Suprapubic skin (tissue), 3 donors: ENCODE data around the gene MAP2K4.

Experiments
- POLR2A ChIP-seq, 2 donors: fragments of 450-650 bp; IDR thresholded peaks; one replicate each; pipeline ENCODE4 v1.6.1; 2017; ENCODE audit warnings: antibody characterized with exemption in 2 of 2, mild to moderate bottlenecking in 2 of 2, moderate library complexity in 2 of 2
- TF ChIP-seq, protein P1 (sequence below), 2 donors: fragments of 200-600 bp in 1 of 2; fragments of 450-650 bp in 1 of 2; sonication (generic) in 1 of 2; IDR thresholded peaks; one replicate each; pipeline ENCODE4 v1.5.1; 2016 to 2019; ENCODE audit warnings: antibody characterized with exemption in 2 of 2, mild to moderate bottlenecking in 1 of 2, moderate library complexity in 1 of 2

- TF ChIP-seq, protein P1, sequence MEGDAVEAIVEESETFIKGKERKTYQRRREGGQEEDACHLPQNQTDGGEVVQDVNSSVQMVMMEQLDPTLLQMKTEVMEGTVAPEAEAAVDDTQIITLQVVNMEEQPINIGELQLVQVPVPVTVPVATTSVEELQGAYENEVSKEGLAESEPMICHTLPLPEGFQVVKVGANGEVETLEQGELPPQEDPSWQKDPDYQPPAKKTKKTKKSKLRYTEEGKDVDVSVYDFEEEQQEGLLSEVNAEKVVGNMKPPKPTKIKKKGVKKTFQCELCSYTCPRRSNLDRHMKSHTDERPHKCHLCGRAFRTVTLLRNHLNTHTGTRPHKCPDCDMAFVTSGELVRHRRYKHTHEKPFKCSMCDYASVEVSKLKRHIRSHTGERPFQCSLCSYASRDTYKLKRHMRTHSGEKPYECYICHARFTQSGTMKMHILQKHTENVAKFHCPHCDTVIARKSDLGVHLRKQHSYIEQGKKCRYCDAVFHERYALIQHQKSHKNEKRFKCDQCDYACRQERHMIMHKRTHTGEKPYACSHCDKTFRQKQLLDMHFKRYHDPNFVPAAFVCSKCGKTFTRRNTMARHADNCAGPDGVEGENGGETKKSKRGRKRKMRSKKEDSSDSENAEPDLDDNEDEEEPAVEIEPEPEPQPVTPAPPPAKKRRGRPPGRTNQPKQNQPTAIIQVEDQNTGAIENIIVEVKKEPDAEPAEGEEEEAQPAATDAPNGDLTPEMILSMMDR (IDR thresholded peaks at IDR 0.05) = no peak
- TF ChIP-seq POLR2A (IDR thresholded peaks at IDR 0.05) = no peak
These were observed 29.2 kb upstream of the MAP2K4 start for GRCh38 chr17:11991461-11991860.
